ENCODE results near the gene LY9. TPM values are rescaled to one million over a fixed set of nuclear protein-coding genes. Genes with fewer than 3 reads are reported as not detected.

Gene LY9
- total RNA-seq, 4 donors from 2014 or later = 0.33 to 2.1 (median 0.63) TPM

GRCh38 chr1:160748878-160749269 lies 47.1 kb upstream of the LY9 start:
- TF ChIP-seq CTCF (IDR thresholded peaks at IDR 0.05) (no peak), POLR2A (IDR thresholded peaks at IDR 0.05) (no peak)
- Histone ChIP-seq H3K4me3 (replicated peaks in 1 of 3) (no peak overlapping the region), H3K9me3 (no peaks in the 10 kb centered on the region), H3K27me3 (no peaks in the 10 kb centered on the region), H3K36me3 (no peaks in the 10 kb centered on the region), H3K4me1 (no peaks in the 10 kb centered on the region), H3K27ac (no peak overlapping the region)
- intact Hi-C loops (cut with DNase I) = no loop called here
- WGBS, 2 donors = 100% methylated on average over 1 of the region's 1 CpG
- no peak for DNase-seq

DNA sequence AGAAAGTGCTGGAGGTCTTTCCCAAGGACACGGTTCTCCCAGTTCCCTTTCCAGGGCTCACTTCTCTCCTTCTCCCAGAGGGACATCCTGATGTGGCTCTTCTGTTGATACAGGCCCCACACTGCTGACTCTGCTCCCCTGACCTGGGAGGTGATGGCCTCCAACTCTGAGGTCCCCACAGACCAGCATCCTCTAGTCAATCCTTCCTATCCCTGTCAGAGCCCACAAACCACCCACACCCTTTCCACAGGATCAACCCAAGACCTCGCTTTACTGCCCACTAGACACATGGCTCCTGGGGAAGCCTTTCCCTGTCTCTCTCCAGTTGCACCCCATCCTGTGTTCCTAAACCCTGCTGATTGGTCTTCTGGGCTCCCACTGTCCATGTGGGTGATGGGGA lies 45.4 kb upstream of the LY9 start:
- intact Hi-C loops (cut with DNase I) = no loop called here
- TF ChIP-seq CTCF (IDR thresholded peaks at IDR 0.05) (no peak), POLR2A (IDR thresholded peaks at IDR 0.05) (no peak)
- Histone ChIP-seq H3K36me3 (no peaks in the 10 kb centered on the region), H3K4me3 (replicated peaks in 1 of 3) (no peak overlapping the region), H3K27me3 (no peaks in the 10 kb centered on the region), H3K27ac (no peak overlapping the region), H3K4me1 (no peaks in the 10 kb centered on the region), H3K9me3 (no peaks in the 10 kb centered on the region)
- no peak for DNase-seq
- WGBS, 2 donors = 92 to 97% methylated on average over 2 of the region's 2 CpGs

GRCh38 chr1:160752406-160752805 lies 43.6 kb upstream of the LY9 start:
- H3K27ac ChIP-seq = no peak overlapping the region

GRCh38 chr1:160752924-160753323 lies 43.0 kb upstream of the LY9 start:
- TF ChIP-seq POLR2A (IDR thresholded peaks at IDR 0.05) (no peak), CTCF (IDR thresholded peaks at IDR 0.05) (no peak)
- Histone ChIP-seq H3K36me3 (no peaks in the 10 kb centered on the region), H3K4me1 (no peaks in the 10 kb centered on the region), H3K27ac (no peak overlapping the region), H3K27me3 (no peaks in the 10 kb centered on the region), H3K4me3 (replicated peaks in 1 of 3) (no peak overlapping the region), H3K9me3 (no peaks in the 10 kb centered on the region)
- intact Hi-C loops (cut with DNase I) = no loop called here
- WGBS, 2 donors = 22% methylated on average over 5 of the region's 5 CpGs
- DNase-seq = no peak

More at GRCh38 chr1:160752406-160752805, 43.6 kb upstream of the LY9 start:
- no peak overlapping the region for H3K4me3 ChIP-seq (replicated peaks in 1 of 3)
- TF ChIP-seq CTCF (IDR thresholded peaks at IDR 0.05) (no peak), POLR2A (IDR thresholded peaks at IDR 0.05) (no peak)
- no peaks in the 10 kb centered on the region for H3K27me3 ChIP-seq
- no peaks in the 10 kb centered on the region for H3K9me3 ChIP-seq
- intact Hi-C loops (cut with DNase I) = no loop called here
- WGBS, 2 donors = 82% methylated on average over 3 of the region's 3 CpGs
- no peaks in the 10 kb centered on the region for H3K4me1 ChIP-seq
- DNase-seq = no peak
- H3K36me3 ChIP-seq = no peaks in the 10 kb centered on the region

DNA sequence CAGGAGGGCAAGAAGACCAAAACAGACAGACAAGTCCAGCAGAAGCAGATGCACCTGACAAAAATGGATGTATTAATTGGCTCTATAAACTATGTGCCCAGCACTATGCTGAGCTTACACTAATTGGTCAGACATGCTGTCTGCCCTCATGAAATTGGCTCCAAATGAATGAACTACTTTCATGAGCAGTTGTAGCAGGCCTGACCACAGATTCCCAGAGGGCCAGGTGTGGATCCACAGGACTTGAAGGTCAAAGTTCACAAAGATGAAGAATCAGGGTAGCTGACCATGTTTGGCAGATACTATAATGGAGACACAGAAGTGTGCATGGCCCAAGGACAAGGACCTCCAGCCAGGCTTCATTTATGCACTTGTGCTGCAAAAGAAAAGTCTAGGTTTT lies 42.4 kb upstream of the LY9 start:
- Histone ChIP-seq H3K36me3 (no peaks in the 10 kb centered on the region), H3K4me1 (no peaks in the 10 kb centered on the region), H3K27ac (no peak overlapping the region), H3K9me3 (no peaks in the 10 kb centered on the region), H3K27me3 (no peaks in the 10 kb centered on the region), H3K4me3 (replicated peaks in 1 of 3) (no peak overlapping the region)
- no peak for DNase-seq
- intact Hi-C loops (cut with DNase I) = no loop called here
- no peak for TF ChIP-seq CTCF (IDR thresholded peaks at IDR 0.05)
- no peak for TF ChIP-seq POLR2A (IDR thresholded peaks at IDR 0.05)

All from thyroid gland (tissue), 4 donors.